HG03135 (cell line): ENCODE measurements around the gene PLD6.
"Not testable (repeated sequence)": the region's sequence is repeated elsewhere in the genome, so short reads cannot be mapped to it uniquely, and the experiment has no call there.

Experiments
- ATAC-seq: cut with Tn5 transposase; IDR thresholded peaks from one replicate; pipeline ENCODE4 v1.9.1; 2021; ENCODE audit warnings: mild to moderate bottlenecking, moderate library complexity; ENCODE audit not compliant: unreplicated experiment

Gene PLD6

DNA sequence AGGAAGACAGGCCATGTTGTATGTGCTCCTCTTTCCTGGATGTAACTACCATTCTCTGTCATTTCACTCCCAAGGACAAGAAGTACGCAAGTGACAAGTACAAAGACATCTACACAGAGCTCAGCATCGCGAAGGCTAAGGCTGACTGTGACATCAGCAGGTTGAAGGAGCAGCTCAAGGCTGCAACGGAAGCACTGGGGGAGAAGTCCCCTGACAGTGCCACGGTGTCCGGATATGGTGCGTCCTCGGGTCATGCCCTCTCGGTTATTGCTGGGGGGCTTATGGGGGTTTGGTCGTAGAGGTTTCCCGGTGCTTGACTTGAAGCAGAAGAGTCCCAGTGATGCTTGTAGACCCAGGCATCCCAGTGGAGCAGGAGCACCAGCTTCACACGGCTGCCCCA is 29.0 kb downstream of the PLD6 start:
- ATAC-seq: no peak

- no peak for ATAC-seq
Observed at GRCh38 chr17:17176341-17176740, 29.8 kb downstream of the PLD6 start.

DNA sequence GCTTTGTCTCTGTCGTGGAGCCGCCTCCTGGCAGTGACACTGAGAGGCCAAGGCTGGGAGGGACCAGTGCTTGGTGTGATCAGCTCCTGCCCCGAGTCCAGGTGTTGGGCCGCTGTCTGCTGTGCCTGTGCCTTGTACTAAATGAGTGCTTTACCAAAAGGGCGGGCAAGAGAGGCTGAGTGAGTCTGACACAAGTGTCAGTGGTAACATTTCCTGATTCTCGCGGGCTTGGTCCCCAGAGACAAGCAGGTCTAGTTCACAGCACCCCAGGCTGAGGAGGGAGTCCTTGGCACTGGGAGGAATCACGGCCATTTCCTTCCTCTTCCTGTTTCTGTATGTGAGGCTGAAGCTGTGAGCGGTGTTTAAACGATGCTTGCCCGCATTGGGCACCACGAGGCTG is 30.2 kb downstream of the PLD6 start:
- no peak for ATAC-seq

GRCh38 chr17:17175340-17175739 is 30.8 kb downstream of the PLD6 start:
- no peak for ATAC-seq

DNA sequence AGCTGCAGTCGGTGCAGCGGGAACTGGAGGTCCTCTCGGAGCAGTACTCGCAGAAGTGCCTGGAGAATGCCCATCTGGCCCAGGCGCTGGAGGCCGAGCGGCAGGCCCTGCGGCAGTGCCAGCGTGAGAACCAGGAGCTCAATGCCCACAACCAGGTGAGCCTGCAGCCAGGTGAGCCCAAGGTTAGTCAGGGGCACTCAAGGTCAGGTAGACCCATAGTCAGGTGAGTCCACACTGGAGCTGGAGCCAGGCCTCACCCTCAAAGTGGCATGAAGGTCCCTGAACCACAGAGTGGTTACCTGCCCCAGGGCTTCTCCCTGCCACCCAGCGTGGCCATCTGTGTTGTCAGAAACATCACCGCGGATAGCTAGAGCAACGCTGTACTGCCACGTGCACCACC is 32.2 kb downstream of the PLD6 start:
- ATAC-seq: no peak

GRCh38 chr17:17172990-17173389 is 33.1 kb downstream of the PLD6 start:
- no peak for ATAC-seq

- ATAC-seq: no peak
Observed at GRCh38 chr17:17172001-17172939, 33.9 kb downstream of the PLD6 start.

DNA sequence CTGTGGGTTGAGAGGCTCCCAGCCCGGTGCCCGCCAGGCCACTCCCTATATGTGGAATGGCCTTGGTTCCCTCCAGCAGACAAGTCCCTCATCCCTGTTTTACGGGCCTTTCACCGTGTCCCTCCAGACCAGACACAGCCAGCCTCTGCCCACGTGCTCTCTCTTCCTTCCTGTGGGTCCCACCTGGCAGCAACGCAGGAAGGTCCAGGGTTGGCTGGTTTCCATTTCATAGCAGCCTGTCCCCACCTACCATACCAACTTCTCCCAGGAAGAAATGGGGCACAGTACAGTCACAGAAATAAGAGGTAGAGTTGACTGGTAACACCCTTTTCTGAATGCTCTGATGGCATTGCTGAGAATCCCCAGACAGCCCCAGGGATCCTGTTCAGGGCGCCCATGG is 34.9 kb downstream of the PLD6 start:
- no peak for ATAC-seq

DNA sequence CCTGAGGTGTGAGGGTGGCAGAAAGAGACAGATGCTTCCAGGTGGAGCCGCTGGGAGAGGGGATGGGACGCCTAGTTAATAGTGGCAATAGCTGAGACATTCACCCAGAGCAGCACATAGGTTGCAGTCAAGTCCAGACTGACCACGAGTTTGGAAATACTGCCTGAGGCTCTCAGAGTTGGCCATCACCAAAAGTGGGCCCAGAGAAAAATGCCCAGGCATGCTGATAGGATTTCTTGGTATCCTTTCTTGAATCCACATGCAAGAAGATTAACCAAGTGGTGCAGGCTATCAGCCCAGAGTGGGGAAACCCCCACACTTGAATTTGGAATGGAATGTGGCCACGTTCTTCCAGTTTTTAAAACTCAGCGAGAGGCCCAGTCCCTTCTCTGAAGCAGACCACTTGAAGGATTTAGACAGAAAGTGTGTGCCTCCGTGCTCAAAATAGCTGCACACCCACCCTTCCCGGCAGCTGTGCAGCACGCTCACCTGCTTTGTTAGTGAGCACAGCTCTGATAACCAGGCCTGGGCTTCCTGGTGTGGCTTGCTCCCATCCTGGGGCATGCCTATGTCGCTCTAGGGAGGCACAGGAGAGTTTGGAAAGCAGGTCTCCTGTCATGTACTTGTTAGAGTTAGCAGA is 35.7 kb downstream of the PLD6 start:
- ATAC-seq: no peak

DNA sequence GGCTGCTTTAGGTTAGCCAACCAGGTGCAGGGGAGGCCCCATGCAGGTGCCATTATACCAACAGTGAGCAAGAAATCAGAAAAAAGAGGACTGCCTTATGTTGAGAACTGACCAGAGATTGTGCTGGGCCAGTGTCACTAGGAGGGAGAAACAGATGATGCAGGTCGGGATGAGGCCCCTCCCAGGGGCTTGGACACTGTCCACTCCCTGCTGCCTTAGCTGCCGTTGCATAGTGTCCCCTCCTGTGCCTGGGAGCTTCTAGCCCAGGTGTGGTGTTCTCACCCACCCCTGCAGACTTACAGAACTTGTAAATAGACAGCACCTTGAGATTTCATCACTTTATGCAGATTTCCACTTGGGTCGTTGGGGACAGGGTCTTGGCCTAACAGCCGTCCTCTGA is 36.7 kb downstream of the PLD6 start:
- no peak for ATAC-seq

GRCh38 chr17:17168401-17168800 is 37.7 kb downstream of the PLD6 start:
- no peak for ATAC-seq

- no peak for ATAC-seq
Observed at GRCh38 chr17:17167986-17168385, 38.1 kb downstream of the PLD6 start.

GRCh38 chr17:17167356-17167755 is 38.8 kb downstream of the PLD6 start:
- ATAC-seq: no peak

DNA sequence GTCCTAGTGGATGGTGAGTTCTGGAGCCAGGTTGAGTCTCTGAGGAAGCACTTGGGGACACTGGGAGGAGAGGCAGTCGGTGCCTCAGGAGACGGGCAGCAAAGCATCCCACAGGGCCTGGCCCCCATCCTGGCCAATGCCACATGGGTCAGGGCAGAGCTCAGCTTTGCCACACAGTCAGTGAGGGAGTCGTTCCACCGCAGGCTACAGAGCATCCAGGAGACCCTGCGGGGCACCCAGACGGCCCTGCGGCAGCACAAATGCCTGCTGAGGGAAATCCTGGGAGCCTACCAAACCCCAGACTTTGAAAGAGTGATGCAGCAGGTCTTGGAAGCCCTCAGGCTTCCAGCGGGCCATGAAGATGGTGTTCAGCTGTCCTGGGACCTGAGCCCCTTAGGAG is 39.7 kb downstream of the PLD6 start:
- ATAC-seq: no peak

DNA sequence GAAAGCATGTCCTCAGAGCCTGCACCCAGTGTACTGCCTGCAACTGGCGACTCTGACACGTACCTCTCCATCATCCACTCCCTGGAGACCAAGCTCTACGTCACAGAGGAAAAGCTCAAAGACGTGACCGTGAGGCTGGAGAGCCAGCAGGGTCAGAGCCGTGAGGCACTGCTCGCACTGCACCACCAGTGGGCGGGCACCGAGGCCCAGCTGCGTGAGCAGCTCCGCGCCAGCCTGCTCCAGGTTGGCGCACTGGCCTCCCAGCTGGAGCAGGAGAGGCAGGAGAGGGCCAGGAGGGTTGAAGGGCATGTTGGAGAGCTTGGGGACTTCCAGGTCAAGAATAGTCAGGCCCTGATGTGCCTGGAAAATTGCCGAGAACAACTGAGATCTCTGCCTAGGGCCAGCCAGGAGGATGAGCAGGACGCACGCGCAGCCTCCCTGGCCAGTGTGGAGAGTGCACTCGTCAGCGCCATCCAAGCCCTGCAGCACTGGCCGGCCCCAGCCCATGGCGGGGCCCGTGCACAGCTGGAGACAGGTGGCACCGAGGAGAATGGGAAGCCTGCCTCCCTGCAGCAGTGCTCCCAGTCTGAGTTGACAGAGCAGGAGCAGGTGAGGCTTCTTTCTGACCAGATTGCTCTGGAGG is 40.3 kb downstream of the PLD6 start:
- ATAC-seq: no peak

GRCh38 chr17:17164676-17165075 is 41.5 kb downstream of the PLD6 start:
- no peak for ATAC-seq

DNA sequence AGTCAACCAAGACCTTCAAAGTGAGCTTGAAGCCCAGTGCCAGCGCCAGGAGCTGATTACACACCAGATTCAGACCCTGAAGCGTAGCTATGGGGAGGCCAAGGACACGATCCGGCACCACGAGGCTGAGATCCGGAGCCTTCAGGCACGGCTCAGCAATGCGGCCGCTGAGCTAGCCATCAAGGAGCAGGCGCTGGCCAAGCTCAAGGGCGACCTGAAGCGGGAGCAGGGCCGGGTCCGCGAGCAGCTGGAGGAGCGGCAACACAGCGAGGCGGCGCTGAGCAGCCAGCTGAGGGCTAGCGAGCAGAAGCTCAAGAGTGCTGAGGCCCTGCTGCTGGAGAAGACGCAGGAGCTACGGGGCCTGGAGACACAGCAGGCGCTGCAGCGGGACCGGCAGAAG is 42.0 kb downstream of the PLD6 start:
- no peak for ATAC-seq

DNA sequence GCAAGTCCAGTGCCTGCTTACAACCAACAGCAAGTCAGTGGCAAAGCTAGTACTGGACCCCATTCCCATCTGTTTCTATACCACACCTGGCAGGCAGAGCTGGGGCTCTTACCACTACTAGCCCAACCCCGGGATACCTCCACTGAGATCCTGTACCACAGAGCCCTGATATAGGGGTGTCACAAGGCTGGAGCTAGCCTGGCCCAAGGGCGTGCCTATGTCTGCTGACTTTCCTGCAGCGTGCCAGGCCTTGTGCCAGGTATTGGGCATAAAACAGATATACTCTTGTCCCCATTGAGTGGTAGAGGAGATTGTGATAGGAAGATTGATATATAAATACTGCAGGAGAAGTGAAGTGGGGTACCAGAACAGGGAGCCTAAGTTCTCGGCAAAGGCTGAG is 44.4 kb downstream of the PLD6 start:
- no peak for ATAC-seq

GRCh38 chr17:17161121-17161520 is 45.0 kb downstream of the PLD6 start:
- ATAC-seq: no peak

DNA sequence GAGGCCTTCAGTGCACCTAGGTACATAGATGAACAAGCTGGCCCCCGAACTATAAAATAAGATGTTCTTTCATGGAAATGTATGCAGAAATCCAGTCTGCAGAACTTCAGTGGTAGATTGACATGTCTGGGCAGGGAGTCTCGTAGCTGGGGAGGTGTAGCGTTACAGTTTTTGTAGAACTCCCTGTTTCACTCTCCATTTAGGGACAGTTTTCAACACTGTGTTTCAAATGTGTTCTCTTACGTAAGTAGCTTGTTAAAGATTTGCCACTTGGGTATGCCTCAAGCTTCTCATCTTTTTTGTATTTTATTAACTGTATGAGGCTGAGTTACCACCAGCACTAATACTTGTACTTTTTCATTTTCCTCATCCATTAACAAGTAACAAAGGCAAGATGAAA is 46.6 kb downstream of the PLD6 start:
- no peak for ATAC-seq

- not testable (repeated sequence) for ATAC-seq
Observed at GRCh38 chr17:17158506-17158905, 47.6 kb downstream of the PLD6 start.

DNA sequence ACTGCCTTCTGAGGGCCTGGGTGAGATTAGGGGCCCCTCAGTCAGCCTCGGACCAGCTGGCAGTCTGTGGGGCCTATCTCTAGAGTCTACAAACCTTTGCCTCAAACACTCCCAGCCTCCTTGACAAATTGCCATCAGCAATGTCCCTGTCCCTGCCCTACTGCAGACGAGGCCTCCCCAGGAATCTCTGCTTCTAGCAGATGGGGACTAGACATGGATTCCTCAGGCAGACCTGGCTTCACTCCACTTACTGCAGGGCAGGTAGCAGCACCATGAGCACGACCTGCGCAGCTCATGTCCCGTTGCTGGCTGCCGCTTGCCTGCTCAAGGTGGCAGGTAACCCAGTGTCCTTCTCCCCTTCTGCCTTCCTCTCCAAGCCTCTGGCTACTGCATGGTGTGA is 49.1 kb downstream of the PLD6 start:
- no peak for ATAC-seq
